NCI-H2107 (cell line): ENCODE results near the gene MFN1.

Experiments
- DNase-seq: peaks from one replicate; lab custom pipeline; 2025; lab: John Stamatoyannopoulos, UW

Gene MFN1

GRCh38 chr3:179348325-179349013, 960 bp downstream of the MFN1 start:
- no peak for DNase-seq

GRCh38 chr3:179355996-179356395, 8.5 kb downstream of the MFN1 start:
- no peak for DNase-seq

GRCh38 chr3:179363332-179363731, 15.8 kb downstream of the MFN1 start:
- no peak for DNase-seq

GRCh38 chr3:179369621-179370020, 22.1 kb downstream of the MFN1 start:
- no peak for DNase-seq

GRCh38 chr3:179373938-179374337, 26.4 kb downstream of the MFN1 start:
- no peak for DNase-seq

- no peak for DNase-seq
Measured at GRCh38 chr3:179375091-179375999, 27.8 kb downstream of the MFN1 start.

- no peak for DNase-seq
Measured at GRCh38 chr3:179376474-179376873, 29.0 kb downstream of the MFN1 start.

- DNase-seq: no peak
Measured at GRCh38 chr3:179391906-179392305, 44.4 kb downstream of the MFN1 start.

GRCh38 chr3:179398574-179399231, 51.2 kb downstream of the MFN1 start:
- no peak for DNase-seq

- DNase-seq: no peak
Measured at GRCh38 chr3:179401561-179401960, 54.1 kb downstream of the MFN1 start.

GRCh38 chr3:179402963-179403362, 55.5 kb downstream of the MFN1 start:
- DNase-seq: no peak

- DNase-seq: no peak
Measured at GRCh38 chr3:179404307-179404706, 56.8 kb downstream of the MFN1 start.

- no peak for DNase-seq
Measured at GRCh38 chr3:179410331-179410730, 62.8 kb downstream of the MFN1 start.

GRCh38 chr3:179410999-179411398, 63.5 kb downstream of the MFN1 start:
- no peak for DNase-seq

GRCh38 chr3:179414804-179415203, 67.3 kb downstream of the MFN1 start:
- no peak for DNase-seq

- no peak for DNase-seq
Measured at GRCh38 chr3:179415377-179415776, 67.9 kb downstream of the MFN1 start.

- no peak for DNase-seq
Measured at GRCh38 chr3:179416681-179417080, 69.2 kb downstream of the MFN1 start.

GRCh38 chr3:179418610-179419009, 71.1 kb downstream of the MFN1 start:
- no peak for DNase-seq

GRCh38 chr3:179421500-179421899, 74.0 kb downstream of the MFN1 start:
- no peak for DNase-seq

GRCh38 chr3:179425075-179425474, 77.6 kb downstream of the MFN1 start:
- no peak for DNase-seq

- DNase-seq: no peak
Measured at GRCh38 chr3:179428876-179429548, 81.5 kb downstream of the MFN1 start.

GRCh38 chr3:179430277-179430870, 82.9 kb downstream of the MFN1 start:
- DNase-seq: no peak
